Chondrocyte (in vitro differentiated cells): ENCODE measurements around the gene SKIDA1. TPM values are rescaled to one million over a fixed set of nuclear protein-coding genes. Genes with fewer than 3 reads are reported as not detected.

Source experiments
- DNase-seq: peaks from one replicate; pipeline ENCODE4 v3.0.0; 2021; ENCODE audit warnings: mixed read lengths, low spot score
- H3K27ac Mint-ChIP-seq: one replicate; pipeline ENCODE4 v1.8.0; 2021; ENCODE audit warnings: mild to moderate bottlenecking, moderate library complexity, mixed read lengths; ENCODE audit not compliant: unreplicated experiment
- H3K27me3 Mint-ChIP-seq: 2 replicates; pipeline ENCODE4 v1.8.0; 2021; ENCODE audit warnings: low read depth, mixed read lengths
- H3K36me3 Mint-ChIP-seq: 2 replicates; pipeline ENCODE4 v1.8.0; 2021; ENCODE audit warnings: low read depth, mixed read lengths
- H3K4me1 Mint-ChIP-seq: 2 replicates; pipeline ENCODE4 v1.8.0; 2021; ENCODE audit warnings: low read depth, mild to moderate bottlenecking, mixed read lengths
- H3K4me3 Mint-ChIP-seq: one replicate; pipeline ENCODE4 v1.8.0; 2021; ENCODE audit warnings: mild to moderate bottlenecking, moderate library complexity, mixed read lengths; ENCODE audit not compliant: unreplicated experiment
- H3K9me3 Mint-ChIP-seq: 2 replicates; pipeline ENCODE4 v1.8.0; 2021; ENCODE audit warnings: low read depth, mixed read lengths
- total RNA-seq: library from RNA; stranded (reverse); gene quantifications from 3 replicates; pipeline ENCODE4 v1.2.1, GENCODE V29; 2021
- TF ChIP-seq, protein P1 (sequence below): fragments of 200-600 bp; sonication (generic); IDR thresholded peaks from 2 replicates; pipeline ENCODE4 v1.5.0; 2021; ENCODE audit warnings: antibody characterized with exemption, mild to moderate bottlenecking, moderate library complexity

The SKIDA1 gene
- total RNA-seq, 1 donor from 2014 or later, result 2.0 TPM

- no peaks in the 10 kb centered on the region for H3K36me3 Mint-ChIP-seq
- no peaks in the 10 kb centered on the region for H3K9me3 Mint-ChIP-seq
- TF ChIP-seq, protein P1, sequence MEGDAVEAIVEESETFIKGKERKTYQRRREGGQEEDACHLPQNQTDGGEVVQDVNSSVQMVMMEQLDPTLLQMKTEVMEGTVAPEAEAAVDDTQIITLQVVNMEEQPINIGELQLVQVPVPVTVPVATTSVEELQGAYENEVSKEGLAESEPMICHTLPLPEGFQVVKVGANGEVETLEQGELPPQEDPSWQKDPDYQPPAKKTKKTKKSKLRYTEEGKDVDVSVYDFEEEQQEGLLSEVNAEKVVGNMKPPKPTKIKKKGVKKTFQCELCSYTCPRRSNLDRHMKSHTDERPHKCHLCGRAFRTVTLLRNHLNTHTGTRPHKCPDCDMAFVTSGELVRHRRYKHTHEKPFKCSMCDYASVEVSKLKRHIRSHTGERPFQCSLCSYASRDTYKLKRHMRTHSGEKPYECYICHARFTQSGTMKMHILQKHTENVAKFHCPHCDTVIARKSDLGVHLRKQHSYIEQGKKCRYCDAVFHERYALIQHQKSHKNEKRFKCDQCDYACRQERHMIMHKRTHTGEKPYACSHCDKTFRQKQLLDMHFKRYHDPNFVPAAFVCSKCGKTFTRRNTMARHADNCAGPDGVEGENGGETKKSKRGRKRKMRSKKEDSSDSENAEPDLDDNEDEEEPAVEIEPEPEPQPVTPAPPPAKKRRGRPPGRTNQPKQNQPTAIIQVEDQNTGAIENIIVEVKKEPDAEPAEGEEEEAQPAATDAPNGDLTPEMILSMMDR, result peak; percentile 24
- peaks cover 27% of the 10 kb centered on the region for H3K4me1 Mint-ChIP-seq
- no peak for DNase-seq
- peak overlapping the region; percentile 29 for H3K4me3 Mint-ChIP-seq
- no peak overlapping the region for H3K27ac Mint-ChIP-seq
- no peaks in the 10 kb centered on the region for H3K27me3 Mint-ChIP-seq
These were observed 25.5 kb downstream of the SKIDA1 start for GRCh38 chr10:21499701-21500577.

DNA sequence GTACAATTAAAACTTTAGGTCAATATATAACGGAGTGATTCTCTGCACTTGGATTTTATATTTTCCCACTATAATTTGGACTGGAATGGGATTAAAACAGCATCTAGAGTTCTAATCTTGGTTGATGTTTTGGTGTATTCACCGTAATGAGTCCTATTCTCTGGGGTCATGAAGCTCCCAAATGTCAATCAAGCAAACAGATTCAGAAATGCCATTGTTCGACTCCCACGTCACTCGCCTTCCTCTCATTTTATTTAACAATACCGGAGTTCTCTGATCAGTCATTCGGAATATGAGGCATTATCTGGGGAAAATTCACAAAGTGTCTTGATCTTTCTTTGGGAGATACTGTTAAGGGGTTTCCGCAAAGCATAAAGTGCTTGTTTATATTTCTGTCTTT, 26.5 kb downstream of the SKIDA1 start:
- Mint-ChIP-seq H3K27ac (no peak overlapping the region), H3K4me3 (no peak overlapping the region), H3K4me1 (peaks cover 31% of the 10 kb centered on the region), H3K27me3 (no peaks in the 10 kb centered on the region), H3K9me3 (no peaks in the 10 kb centered on the region), H3K36me3 (no peaks in the 10 kb centered on the region)
- TF ChIP-seq, protein P1, result no peak
- DNase-seq, result no peak

- Mint-ChIP-seq H3K4me1 (peaks cover 31% of the 10 kb centered on the region), H3K4me3 (no peak overlapping the region), H3K9me3 (no peaks in the 10 kb centered on the region), H3K27ac (peak overlapping the region; percentile 46), H3K36me3 (no peaks in the 10 kb centered on the region), H3K27me3 (no peaks in the 10 kb centered on the region)
- TF ChIP-seq, protein P1, result no peak
- no peak for DNase-seq
These were observed 27.1 kb downstream of the SKIDA1 start for GRCh38 chr10:21498377-21498776.

- H3K36me3 Mint-ChIP-seq, result no peaks in the 10 kb centered on the region
- H3K27me3 Mint-ChIP-seq, result no peaks in the 10 kb centered on the region
- H3K27ac Mint-ChIP-seq, result peak overlapping the region; percentile 85
- no peaks in the 10 kb centered on the region for H3K9me3 Mint-ChIP-seq
- DNase-seq, result peak; percentile 98
- peak overlapping the region; percentile 90 for H3K4me3 Mint-ChIP-seq
- peaks cover 31% of the 10 kb centered on the region for H3K4me1 Mint-ChIP-seq
- TF ChIP-seq, protein P1, result no peak
These were observed 28.2 kb downstream of the SKIDA1 start for GRCh38 chr10:21497177-21497807.

GRCh38 chr10:21496343-21497176, 28.9 kb downstream of the SKIDA1 start:
- DNase-seq, result no peak
- H3K4me1 Mint-ChIP-seq, result peaks cover 31% of the 10 kb centered on the region
- no peaks in the 10 kb centered on the region for H3K36me3 Mint-ChIP-seq
- no peaks in the 10 kb centered on the region for H3K9me3 Mint-ChIP-seq
- peak overlapping the region; percentile 85 for H3K27ac Mint-ChIP-seq
- TF ChIP-seq, protein P1, result peak; percentile 71
- peak overlapping the region; percentile 90 for H3K4me3 Mint-ChIP-seq
- H3K27me3 Mint-ChIP-seq, result no peaks in the 10 kb centered on the region
